HepG2 (cell line): ENCODE results near the gene KRT13. TPM values are rescaled to one million over a fixed set of nuclear protein-coding genes. Genes with fewer than 3 reads are reported as not detected.
A peak's percentile ranks its signal among the peaks of the same experiment; 100 is the strongest.

Source experiments
- ATAC-seq: fragments of 200-7000 bp; cut with Tn5 transposase; 3 replicates; pipeline ENCODE4 v1.9.1; 2020; ENCODE audit warnings: mild to moderate bottlenecking, moderate library complexity
- BruUV-seq: library from RNA; stranded (reverse); fragments of 400-500 nt; replicated peaks from 2 replicates; lab custom pipeline; 2021; lab: Mats Ljungman, UMichigan
- CTCF ChIA-PET: fragments of 300-600 bp; formaldehyde crosslinking; extraction: SDS; loops from one replicate; lab custom pipeline; 2021; ENCODE audit warnings: low total read pairs, inconsistent platforms, low intra/inter-chr PET ratio; lab: Yijun Ruan, JAX
- POLR2A ChIA-PET: fragments of 350-600 bp; sonication (Branson Sonifier 250); formaldehyde crosslinking; loops from one replicate; lab custom pipeline; 2020; ENCODE audit warnings: antibody characterized with exemption, inconsistent platforms; lab: Yijun Ruan, JAX
- DNase-seq: peaks from one replicate; pipeline ENCODE4 v3.0.0-alpha.2; 2015; ENCODE audit warnings: low spot score
- FAIRE-seq: peaks from 3 replicates; lab custom pipeline; 2011; peaks lifted over from hg19 to GRCh38; lab: Jason Lieb, UNC
- H2AFZ ChIP-seq: one replicate; pipeline ENCODE4 v1.6.1; 2011; ENCODE audit warnings: low read length, inconsistent platforms
- H3K27ac ChIP-seq: fragments of 300-600 bp; 3 replicates; pipeline ENCODE4 v1.8.0; 2011; ENCODE audit warnings: mixed run types, mild to moderate bottlenecking, mixed read lengths, low read length, inconsistent platforms; ENCODE audit not compliant: insufficient read depth; ENCODE audit errors: extremely low read length
- H3K27me3 ChIP-seq, 2 experiments: fragments of 200-600 bp in 1 of 2; 2 replicates in 1 of 2; 3 replicates in 1 of 2; pipeline versions ENCODE4 v1.6.0 to v1.8.0; 2011; ENCODE audit warnings: low read length in 2 of 2, mild to moderate bottlenecking in 2 of 2, moderate library complexity in 2 of 2, inconsistent platforms in 1 of 2; ENCODE audit not compliant: insufficient read depth in 2 of 2, control insufficient read depth in 1 of 2
- H3K36me3 ChIP-seq, 2 experiments: fragments of 200-600 bp in 1 of 2; replicated peaks in 1 of 2; 2 replicates in 1 of 2; 3 replicates in 1 of 2; pipeline versions ENCODE4 v1.5.1 to v1.8.0; 2011; ENCODE audit warnings: low read length in 2 of 2, inconsistent platforms in 1 of 2; ENCODE audit not compliant: insufficient read depth in 2 of 2, control insufficient read depth in 1 of 2
- H3K4me1 ChIP-seq: 2 replicates; pipeline ENCODE4 v1.5.1; 2012; ENCODE audit warnings: low read length, inconsistent platforms; ENCODE audit not compliant: insufficient read depth
- H3K4me2 ChIP-seq: 2 replicates; pipeline ENCODE4 v1.6.0; 2011; ENCODE audit warnings: low read depth, low read length, inconsistent platforms
- H3K4me3 ChIP-seq, 3 experiments: fragments of 200-600 bp in 1 of 3; sonication (generic), shearing (Covaris generic) in 1 of 3; replicated peaks in 1 of 3; 2 replicates each; pipeline ENCODE4 v1.5.1; 2011 to 2016; ENCODE audit warnings: low read length in 3 of 3, inconsistent platforms in 2 of 3, low read depth in 2 of 3, mild to moderate bottlenecking in 2 of 3, control low read depth in 1 of 3, mixed read lengths in 1 of 3; ENCODE audit not compliant: insufficient read depth in 1 of 3
- H3K79me2 ChIP-seq: one replicate; pipeline ENCODE4 v1.6.1; 2011; ENCODE audit warnings: low read length, inconsistent platforms; ENCODE audit not compliant: insufficient read depth
- H3K9ac ChIP-seq: 2 replicates; pipeline ENCODE4 v1.6.0; 2011; ENCODE audit warnings: mild to moderate bottlenecking, low read depth, low read length, inconsistent platforms; ENCODE audit not compliant: insufficient read depth
- H3K9me3 ChIP-seq: 2 replicates; pipeline ENCODE4 v1.5.1; 2012; ENCODE audit warnings: mild to moderate bottlenecking, low read length
- H4K20me1 ChIP-seq: 2 replicates; pipeline ENCODE4 v1.6.0; 2011; ENCODE audit warnings: inconsistent platforms, mild to moderate bottlenecking, low read length, moderate library complexity; ENCODE audit not compliant: insufficient read depth
- ARID5B ChIP-seq: IDR thresholded peaks from 2 replicates; pipeline ENCODE4 v1.4.0; 2020; ENCODE audit warnings: mild to moderate bottlenecking, missing genetic modification reagents
- CBX5 ChIP-seq: sonication (generic); formaldehyde crosslinking; IDR thresholded peaks from 2 replicates; pipeline ENCODE4 v1.4.0; 2020; ENCODE audit warnings: missing genetic modification reagents, borderline replicate concordance
- MAFK ChIP-seq, 2 experiments: IDR thresholded peaks in 1 of 2; conservative IDR thresholded peaks in 1 of 2; 2 replicates each; pipeline ENCODE4 v1.6.1; 2011; ENCODE audit warnings: improper control_type of control experiment in 2 of 2, low read length in 2 of 2
- NR2F6 ChIP-seq, 2 experiments: IDR thresholded peaks; 2 replicates each; pipeline ENCODE4 v1.6.1; 2016; ENCODE audit warnings: antibody characterized with exemption in 1 of 2, mild to moderate bottlenecking in 1 of 2
- ZNF7 ChIP-seq: IDR thresholded peaks from 2 replicates; pipeline ENCODE4 v1.6.1; 2016; ENCODE audit warnings: missing biosample characterization, missing genetic modification reagents
- WGBS: methylation state at CpG from one replicate; pipeline ENCODE4 v1.1.6; 2017; ENCODE audit warnings: low lambda C conversion rate; 5-methylcytosine and 5-hydroxymethylcytosine counted together
- in situ Hi-C: cut with HindIII; loops from 2 replicates; pipeline ENCODE4 v1.10.0; 2017; ENCODE audit warnings: low pct_unique_long_range_greater_than_20kb; ENCODE audit not compliant: extremely low pct_ligation_motif_present
- intact Hi-C: fragments of 100-400 bp; cut with micrococcal nuclease; formaldehyde crosslinking; loops from one replicate; pipeline ENCODE4 v1.10.0; 2022; ENCODE audit not compliant: unreplicated experiment
- microRNA-seq: library from miRNA; unstranded; fragments of <30 nt; microRNA quantifications from one replicate; pipeline ENCODE4, GENCODE V29; 2020
- polyA plus RNA-seq, 8 experiments: library from polyadenylated mRNA; depleted of rRNA in 3 of 8; stranded (reverse) in 7 of 8; unstranded in 1 of 8; fragments of >200 nt; fragmentation: Illumina TruSeq in 4 of 8; extraction: Trizol in 4 of 8; gene quantifications; 2 replicates each; pipeline versions ENCODE4 v1.2.1 to v1.2.3, GENCODE V29; 2011 to 2016; ENCODE audit warnings: low read depth in 4 of 8, missing spikeins in 1 of 8, mixed read lengths in 1 of 8; ENCODE audit not compliant: insufficient read depth in 1 of 8
- small RNA-seq, 3 experiments: library from RNA; depleted of rRNA; stranded (forward); fragments of <200 nt; gene quantifications; one replicate each; pipeline ENCODE3, GENCODE V24; 2012; ENCODE audit warnings: low read depth in 2 of 3, low replicate concordance in 1 of 3; ENCODE audit not compliant: insufficient read length in 3 of 3, insufficient read depth in 2 of 3
- total RNA-seq, 5 experiments: library from RNA; depleted of rRNA; stranded (reverse); fragments of >200 nt; fragmentation: Illumina TruSeq; extraction: Trizol; gene quantifications; 2 replicates each; pipeline ENCODE4 v1.2.3, GENCODE V29; 2016; ENCODE audit warnings: low read depth in 1 of 5

KRT13 gene
- total and polyA plus RNA-seq, 2 of the 13 experiments (the other 11 are each of a cell fraction or from before 2014, with no cell fraction given), result not detected

GRCh38 chr17:41452281-41452680 lies 53.1 kb downstream of the KRT13 start (continued):
- TF ChIP-seq CBX5 (CRISPR knock-in tag) (no peak), ZNF7 (no peak), ARID5B (CRISPR knock-in tag) (no peak)

GRCh38 chr17:41451154-41451728 lies 54.2 kb downstream of the KRT13 start:
- no TSS peak for BruUV-seq
- Histone ChIP-seq H3K4me2 (no peak overlapping the region), H3K9ac (no peak overlapping the region), H3K9me3 (no peaks in the 10 kb centered on the region), H3K79me2 (no peaks in the 10 kb centered on the region), H3K27me3 (no peaks in the 10 kb centered on the region; a peak in 1 of 5 replicates), H3K36me3 (no peaks in the 10 kb centered on the region), H3K4me1 (no peaks in the 10 kb centered on the region), H4K20me1 (no peaks in the 10 kb centered on the region), H3K27ac (no peak overlapping the region), H2AFZ (no peak overlapping the region), H3K4me3 (no peak overlapping the region)
- ATAC-seq (no peak), FAIRE-seq (no peak), DNase-seq (no peak)
- ChIA-PET CTCF (no interaction called here), POLR2A (no interaction called here)
- intact Hi-C loops (no loop called here), in situ Hi-C loops (no loop called here)
- WGBS, result 34% methylated on average over 2 of the region's 2 CpGs
- TF ChIP-seq MAFK (conservative IDR thresholded peaks at IDR 0.05 in 1 of 2, IDR thresholded peaks at IDR 0.05 in 1 of 2; ENCODE audit: low read length in 2 of 2) (peak; percentile 20 to 41; a peak in 1 of 4 replicates), NR2F6 (IDR thresholded peaks at IDR 0.05) (no peak), NR2F6 (CRISPR knock-in tag; IDR thresholded peaks at IDR 0.05) (no peak)

Small RNAs within 50 kb of the gene (microRNA-seq; reads per million reads assigned to microRNA genes)
- gene MIR6510, result not detected

Small RNAs within 50 kb of the gene (small RNA-seq; reads per million reads assigned to genes)
- gene RNU2-32P, result 0.65 to 33.8 (median 1.6) reads per million in 3 experiments

Other genes with a start within 250 kb of the KRT13 start
- gene KRTAP9-6, start 240.2 kb downstream of the KRT13 start, total RNA-seq (2016; rRNA removed; fragmentation: Illumina TruSeq; extraction: Trizol), result not detected in 2 replicates
- gene KRTAP9-6, start 240.2 kb downstream of the KRT13 start, polyA plus RNA-seq (2011; rRNA removed), result not detected in 2 replicates
- not detected in 2 replicates for gene KRTAP9-7, start 229.9 kb downstream of the KRT13 start, total RNA-seq (2016; rRNA removed; fragmentation: Illumina TruSeq; extraction: Trizol)
- gene KRTAP9-7, start 229.9 kb downstream of the KRT13 start, polyA plus RNA-seq (2011; rRNA removed), result not detected in 2 replicates
- gene KRTAP29-1, start 202.8 kb downstream of the KRT13 start, total RNA-seq (2016; rRNA removed; fragmentation: Illumina TruSeq; extraction: Trizol), result not detected in 2 replicates
- not detected in 2 replicates for gene KRTAP29-1, start 202.8 kb downstream of the KRT13 start, polyA plus RNA-seq (2011; rRNA removed)
- gene KRTAP16-1, start 196.3 kb downstream of the KRT13 start, total RNA-seq (2016; rRNA removed; fragmentation: Illumina TruSeq; extraction: Trizol), result not detected in 2 replicates
- gene KRTAP16-1, start 196.3 kb downstream of the KRT13 start, polyA plus RNA-seq (2011; rRNA removed), result not detected in 2 replicates
- not detected in 2 replicates for gene KRTAP17-1, start 189.9 kb downstream of the KRT13 start, total RNA-seq (2016; rRNA removed; fragmentation: Illumina TruSeq; extraction: Trizol)
- not detected in 2 replicates for gene KRTAP17-1, start 189.9 kb downstream of the KRT13 start, polyA plus RNA-seq (2011; rRNA removed)
- not detected in 2 replicates for gene KRT33A, start 154.8 kb downstream of the KRT13 start, total RNA-seq (2016; rRNA removed; fragmentation: Illumina TruSeq; extraction: Trizol)
- gene KRT33A, start 154.8 kb downstream of the KRT13 start, polyA plus RNA-seq (2011; rRNA removed), result not detected in 2 replicates
- not detected in 2 replicates for gene KRT33B, start 135.8 kb downstream of the KRT13 start, total RNA-seq (2016; rRNA removed; fragmentation: Illumina TruSeq; extraction: Trizol)
- gene KRT33B, start 135.8 kb downstream of the KRT13 start, polyA plus RNA-seq (2011; rRNA removed), result not detected in 2 replicates
- not detected in 2 replicates for gene KRT34, start 123.3 kb downstream of the KRT13 start, total RNA-seq (2016; rRNA removed; fragmentation: Illumina TruSeq; extraction: Trizol)
- gene KRT34, start 123.3 kb downstream of the KRT13 start, polyA plus RNA-seq (2011; rRNA removed), result 0.05 TPM in 1 of 2 replicates, not detected in the other
- not detected in 2 replicates for gene KRT31, start 108.0 kb downstream of the KRT13 start, total RNA-seq (2016; rRNA removed; fragmentation: Illumina TruSeq; extraction: Trizol)
- 0.05 TPM in 2 replicates for gene KRT31, start 108.0 kb downstream of the KRT13 start, polyA plus RNA-seq (2011; rRNA removed)
- gene KRT37, start 81.0 kb downstream of the KRT13 start, total RNA-seq (2016; rRNA removed; fragmentation: Illumina TruSeq; extraction: Trizol), result not detected in 2 replicates
- gene KRT37, start 81.0 kb downstream of the KRT13 start, polyA plus RNA-seq (2011; rRNA removed), result 0.69 and 0.76 TPM in 2 replicates
- not detected in 2 replicates for gene KRT38, start 64.6 kb downstream of the KRT13 start, total RNA-seq (2016; rRNA removed; fragmentation: Illumina TruSeq; extraction: Trizol)
- gene KRT38, start 64.6 kb downstream of the KRT13 start, polyA plus RNA-seq (2011; rRNA removed), result not detected in 2 replicates
- not detected in 2 replicates for gene KRT32, start 38.2 kb downstream of the KRT13 start, total RNA-seq (2016; rRNA removed; fragmentation: Illumina TruSeq; extraction: Trizol)
- gene KRT32, start 38.2 kb downstream of the KRT13 start, polyA plus RNA-seq (2011; rRNA removed), result not detected in 2 replicates
- not detected in 2 replicates for gene KRT35, start 24.5 kb downstream of the KRT13 start, total RNA-seq (2016; rRNA removed; fragmentation: Illumina TruSeq; extraction: Trizol)
- gene KRT35, start 24.5 kb downstream of the KRT13 start, polyA plus RNA-seq (2011; rRNA removed), result not detected in 2 replicates
- gene KRT36, start 15.7 kb downstream of the KRT13 start, total RNA-seq (2016; rRNA removed; fragmentation: Illumina TruSeq; extraction: Trizol), result not detected in 2 replicates
- gene KRT36, start 15.7 kb downstream of the KRT13 start, polyA plus RNA-seq (2011; rRNA removed), result not detected in 2 replicates
- gene KRT15, start 13.3 kb upstream of the KRT13 start, total RNA-seq (2016; rRNA removed; fragmentation: Illumina TruSeq; extraction: Trizol), result 0.46 and 0.94 TPM in 2 replicates
- gene KRT15, start 13.3 kb upstream of the KRT13 start, polyA plus RNA-seq (2011; rRNA removed), result 0.63 and 1.2 TPM in 2 replicates
- gene KRT19, start 22.7 kb upstream of the KRT13 start, total RNA-seq (2016; rRNA removed; fragmentation: Illumina TruSeq; extraction: Trizol), result 114 and 131 TPM in 2 replicates
- 142 and 154 TPM in 2 replicates for gene KRT19, start 22.7 kb upstream of the KRT13 start, polyA plus RNA-seq (2011; rRNA removed)
- gene KRT9, start 66.4 kb upstream of the KRT13 start, total RNA-seq (2016; rRNA removed; fragmentation: Illumina TruSeq; extraction: Trizol), result not detected in 2 replicates
- gene KRT9, start 66.4 kb upstream of the KRT13 start, polyA plus RNA-seq (2011; rRNA removed), result not detected in 2 replicates
- gene KRT14, start 81.3 kb upstream of the KRT13 start, total RNA-seq (2016; rRNA removed; fragmentation: Illumina TruSeq; extraction: Trizol), result not detected in 2 replicates
- gene KRT14, start 81.3 kb upstream of the KRT13 start, polyA plus RNA-seq (2011; rRNA removed), result 0.09 and 0.37 TPM in 2 replicates
- gene KRT16, start 107.2 kb upstream of the KRT13 start, total RNA-seq (2016; rRNA removed; fragmentation: Illumina TruSeq; extraction: Trizol), result not detected in 2 replicates
- 0.07 TPM in 1 of 2 replicates, not detected in the other for gene KRT16, start 107.2 kb upstream of the KRT13 start, polyA plus RNA-seq (2011; rRNA removed)
- gene KRT17, start 119.0 kb upstream of the KRT13 start, total RNA-seq (2016; rRNA removed; fragmentation: Illumina TruSeq; extraction: Trizol), result 0.52 and 0.82 TPM in 2 replicates
- gene KRT17, start 119.0 kb upstream of the KRT13 start, polyA plus RNA-seq (2011; rRNA removed), result 0.38 and 0.47 TPM in 2 replicates
- gene EIF1, start 183.3 kb upstream of the KRT13 start, total RNA-seq (2016; rRNA removed; fragmentation: Illumina TruSeq; extraction: Trizol), result 147 and 199 TPM in 2 replicates
- gene EIF1, start 183.3 kb upstream of the KRT13 start, polyA plus RNA-seq (2011; rRNA removed), result 388 and 517 TPM in 2 replicates
- gene GAST, start 206.7 kb upstream of the KRT13 start, total RNA-seq (2016; rRNA removed; fragmentation: Illumina TruSeq; extraction: Trizol), result 0.42 TPM in 1 of 2 replicates, not detected in the other
- 0.32 and 0.65 TPM in 2 replicates for gene GAST, start 206.7 kb upstream of the KRT13 start, polyA plus RNA-seq (2011; rRNA removed)
- gene HAP1, start 229.0 kb upstream of the KRT13 start, total RNA-seq (2016; rRNA removed; fragmentation: Illumina TruSeq; extraction: Trizol), result 0.07 and 0.08 TPM in 2 replicates
- gene HAP1, start 229.0 kb upstream of the KRT13 start, polyA plus RNA-seq (2011; rRNA removed), result 0.07 and 0.30 TPM in 2 replicates